Measurements from ENCODE around the gene ETV6.

DNA sequence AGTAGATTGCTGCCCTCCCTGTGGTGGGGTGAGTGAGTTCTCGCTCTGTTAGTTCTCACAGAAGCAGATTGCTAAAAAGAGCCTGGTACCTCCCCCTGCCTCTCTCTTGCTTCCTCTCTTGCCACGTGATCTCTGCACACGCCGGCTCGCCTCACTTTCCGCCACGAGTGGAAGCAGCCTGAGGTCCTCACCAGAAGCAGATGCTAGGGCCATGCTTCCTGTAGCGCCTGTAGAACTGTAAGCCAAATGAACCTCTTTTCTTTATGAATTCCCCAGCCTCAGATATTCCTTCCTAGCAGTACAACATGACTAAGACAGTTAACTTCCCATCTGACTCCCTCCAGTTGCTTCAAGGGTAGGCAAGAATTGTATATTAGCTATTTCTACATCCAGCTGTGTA, 76.2 kb downstream of the ETV6 start:
- TF ChIP-seq, protein P1, sequence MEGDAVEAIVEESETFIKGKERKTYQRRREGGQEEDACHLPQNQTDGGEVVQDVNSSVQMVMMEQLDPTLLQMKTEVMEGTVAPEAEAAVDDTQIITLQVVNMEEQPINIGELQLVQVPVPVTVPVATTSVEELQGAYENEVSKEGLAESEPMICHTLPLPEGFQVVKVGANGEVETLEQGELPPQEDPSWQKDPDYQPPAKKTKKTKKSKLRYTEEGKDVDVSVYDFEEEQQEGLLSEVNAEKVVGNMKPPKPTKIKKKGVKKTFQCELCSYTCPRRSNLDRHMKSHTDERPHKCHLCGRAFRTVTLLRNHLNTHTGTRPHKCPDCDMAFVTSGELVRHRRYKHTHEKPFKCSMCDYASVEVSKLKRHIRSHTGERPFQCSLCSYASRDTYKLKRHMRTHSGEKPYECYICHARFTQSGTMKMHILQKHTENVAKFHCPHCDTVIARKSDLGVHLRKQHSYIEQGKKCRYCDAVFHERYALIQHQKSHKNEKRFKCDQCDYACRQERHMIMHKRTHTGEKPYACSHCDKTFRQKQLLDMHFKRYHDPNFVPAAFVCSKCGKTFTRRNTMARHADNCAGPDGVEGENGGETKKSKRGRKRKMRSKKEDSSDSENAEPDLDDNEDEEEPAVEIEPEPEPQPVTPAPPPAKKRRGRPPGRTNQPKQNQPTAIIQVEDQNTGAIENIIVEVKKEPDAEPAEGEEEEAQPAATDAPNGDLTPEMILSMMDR (IDR thresholded peaks at IDR 0.05) = no peak
- no peak for TF ChIP-seq SIN3A (IDR thresholded peaks at IDR 0.05; ENCODE audit: borderline replicate concordance, insufficient read depth, low read depth, low read length)
- TF ChIP-seq, protein P2, sequence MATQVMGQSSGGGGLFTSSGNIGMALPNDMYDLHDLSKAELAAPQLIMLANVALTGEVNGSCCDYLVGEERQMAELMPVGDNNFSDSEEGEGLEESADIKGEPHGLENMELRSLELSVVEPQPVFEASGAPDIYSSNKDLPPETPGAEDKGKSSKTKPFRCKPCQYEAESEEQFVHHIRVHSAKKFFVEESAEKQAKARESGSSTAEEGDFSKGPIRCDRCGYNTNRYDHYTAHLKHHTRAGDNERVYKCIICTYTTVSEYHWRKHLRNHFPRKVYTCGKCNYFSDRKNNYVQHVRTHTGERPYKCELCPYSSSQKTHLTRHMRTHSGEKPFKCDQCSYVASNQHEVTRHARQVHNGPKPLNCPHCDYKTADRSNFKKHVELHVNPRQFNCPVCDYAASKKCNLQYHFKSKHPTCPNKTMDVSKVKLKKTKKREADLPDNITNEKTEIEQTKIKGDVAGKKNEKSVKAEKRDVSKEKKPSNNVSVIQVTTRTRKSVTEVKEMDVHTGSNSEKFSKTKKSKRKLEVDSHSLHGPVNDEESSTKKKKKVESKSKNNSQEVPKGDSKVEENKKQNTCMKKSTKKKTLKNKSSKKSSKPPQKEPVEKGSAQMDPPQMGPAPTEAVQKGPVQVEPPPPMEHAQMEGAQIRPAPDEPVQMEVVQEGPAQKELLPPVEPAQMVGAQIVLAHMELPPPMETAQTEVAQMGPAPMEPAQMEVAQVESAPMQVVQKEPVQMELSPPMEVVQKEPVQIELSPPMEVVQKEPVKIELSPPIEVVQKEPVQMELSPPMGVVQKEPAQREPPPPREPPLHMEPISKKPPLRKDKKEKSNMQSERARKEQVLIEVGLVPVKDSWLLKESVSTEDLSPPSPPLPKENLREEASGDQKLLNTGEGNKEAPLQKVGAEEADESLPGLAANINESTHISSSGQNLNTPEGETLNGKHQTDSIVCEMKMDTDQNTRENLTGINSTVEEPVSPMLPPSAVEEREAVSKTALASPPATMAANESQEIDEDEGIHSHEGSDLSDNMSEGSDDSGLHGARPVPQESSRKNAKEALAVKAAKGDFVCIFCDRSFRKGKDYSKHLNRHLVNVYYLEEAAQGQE (IDR thresholded peaks at IDR 0.05; ENCODE audit: insufficient read depth in 1 of 2, low read depth in 2 of 2, low read length in 1 of 2) = no peak
- no peak for TF ChIP-seq POLR2AphosphoS5 (IDR thresholded peaks at IDR 0.05; ENCODE audit: low read depth, low read length)

All from Panc1 (cell line).